Vagina (tissue), 2 donors: ENCODE results near the gene GRIK2.

Experiments used
- POLR2A ChIP-seq, 2 donors: fragments of 450-650 bp; IDR thresholded peaks; one replicate each; pipeline ENCODE4 v1.6.1; 2017; ENCODE audit warnings: antibody characterized with exemption in 2 of 2, mild to moderate bottlenecking in 2 of 2, moderate library complexity in 2 of 2
- POLR2AphosphoS5 ChIP-seq, 2 donors: sonication (generic); formaldehyde crosslinking; IDR thresholded peaks; one replicate each; pipeline ENCODE4 v1.9.0; 2017; ENCODE audit warnings: antibody characterized with exemption in 2 of 2, mild to moderate bottlenecking in 2 of 2, low read depth in 1 of 2; ENCODE audit not compliant: insufficient read depth in 1 of 2
- TF ChIP-seq, protein P1 (sequence below), 3 experiments: fragments of 450-650 bp in 2 of 3; fragments of 200-600 bp in 1 of 3; sonication (generic) in 1 of 3; IDR thresholded peaks; one replicate each; pipeline ENCODE4 v1.5.1; 2017 to 2019; ENCODE audit warnings: antibody characterized with exemption in 3 of 3, mild to moderate bottlenecking in 2 of 3, moderate library complexity in 2 of 3

DNA sequence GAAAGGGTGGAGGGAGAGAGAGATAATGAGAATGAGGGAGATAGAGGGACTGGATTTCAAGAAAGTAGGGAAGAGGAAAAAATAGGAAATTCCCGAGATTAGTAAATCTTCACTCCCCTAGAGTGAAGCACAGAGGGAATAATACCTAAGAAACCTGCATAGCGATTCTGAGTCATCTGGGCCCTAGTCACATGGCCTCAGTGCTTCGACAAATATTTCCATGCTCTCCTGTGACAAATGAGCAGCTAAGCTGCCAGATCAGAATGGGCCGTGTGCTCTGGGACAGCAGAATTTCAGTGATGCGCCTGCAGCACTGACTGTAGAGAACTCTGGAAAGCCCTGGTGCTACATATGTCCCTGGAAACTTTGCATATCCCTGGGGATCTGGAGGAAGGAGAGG lies 48.6 kb upstream of the GRIK2 start:
- TF ChIP-seq, protein P1, sequence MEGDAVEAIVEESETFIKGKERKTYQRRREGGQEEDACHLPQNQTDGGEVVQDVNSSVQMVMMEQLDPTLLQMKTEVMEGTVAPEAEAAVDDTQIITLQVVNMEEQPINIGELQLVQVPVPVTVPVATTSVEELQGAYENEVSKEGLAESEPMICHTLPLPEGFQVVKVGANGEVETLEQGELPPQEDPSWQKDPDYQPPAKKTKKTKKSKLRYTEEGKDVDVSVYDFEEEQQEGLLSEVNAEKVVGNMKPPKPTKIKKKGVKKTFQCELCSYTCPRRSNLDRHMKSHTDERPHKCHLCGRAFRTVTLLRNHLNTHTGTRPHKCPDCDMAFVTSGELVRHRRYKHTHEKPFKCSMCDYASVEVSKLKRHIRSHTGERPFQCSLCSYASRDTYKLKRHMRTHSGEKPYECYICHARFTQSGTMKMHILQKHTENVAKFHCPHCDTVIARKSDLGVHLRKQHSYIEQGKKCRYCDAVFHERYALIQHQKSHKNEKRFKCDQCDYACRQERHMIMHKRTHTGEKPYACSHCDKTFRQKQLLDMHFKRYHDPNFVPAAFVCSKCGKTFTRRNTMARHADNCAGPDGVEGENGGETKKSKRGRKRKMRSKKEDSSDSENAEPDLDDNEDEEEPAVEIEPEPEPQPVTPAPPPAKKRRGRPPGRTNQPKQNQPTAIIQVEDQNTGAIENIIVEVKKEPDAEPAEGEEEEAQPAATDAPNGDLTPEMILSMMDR (IDR thresholded peaks at IDR 0.05): no peak
- TF ChIP-seq POLR2AphosphoS5 (IDR thresholded peaks at IDR 0.05; ENCODE audit: insufficient read depth in 1 of 2, low read depth in 1 of 2) (no peak), POLR2A (IDR thresholded peaks at IDR 0.05) (no peak)
